SH-SY5Y (cell line): ENCODE data around the gene VKORC1L1.

Experiments
- GATA2 ChIP-seq: IDR thresholded peaks from 2 replicates; pipeline ENCODE4 v1.6.1; 2011; ENCODE audit warnings: mild to moderate bottlenecking, low read depth, low read length
- GATA3 ChIP-seq: IDR thresholded peaks from 2 replicates; pipeline ENCODE4 v1.6.1; 2011; ENCODE audit warnings: low read depth, mild to moderate bottlenecking, low read length, moderate library complexity

GRCh38 chr7:65926588-65926987 lies 53.7 kb downstream of the VKORC1L1 start:
- TF ChIP-seq GATA3 (no peak), GATA2 (no peak)
